Neural progenitor cell (in vitro differentiated cells): ENCODE measurements around the gene NTN5. TPM values are rescaled to one million over a fixed set of nuclear protein-coding genes. Genes with fewer than 3 reads are reported as not detected.

Experiments used
- DNase-seq: peaks from one replicate; pipeline ENCODE4 v3.0.0-alpha.2; 2016; ENCODE audit warnings: low spot score
- H2AFZ ChIP-seq: fragments of 200-600 bp; sonication (generic); replicated peaks from 2 replicates; pipeline ENCODE4 v1.6.1; 2016; ENCODE audit warnings: antibody characterized with exemption
- H3F3A ChIP-seq: fragments of 200-600 bp; sonication (generic); 2 replicates; pipeline ENCODE4 v1.6.1; 2016; ENCODE audit warnings: antibody characterized with exemption, low read depth
- H3K27ac ChIP-seq: fragments of 200-600 bp; sonication (generic); 2 replicates; pipeline ENCODE4 v1.5.1; 2016; ENCODE audit warnings: mild to moderate bottlenecking
- H3K27me3 ChIP-seq: fragments of 200-600 bp; sonication (generic); 2 replicates; pipeline ENCODE4 v1.6.1; 2016; ENCODE audit warnings: mild to moderate bottlenecking, moderate library complexity
- H3K36me3 ChIP-seq: fragments of 200-600 bp; sonication (generic); 2 replicates; pipeline ENCODE4 v1.5.1; 2016
- H3K4me1 ChIP-seq: fragments of 200-600 bp; sonication (generic); 2 replicates; pipeline ENCODE4 v1.6.1; 2016; ENCODE audit warnings: mixed run types
- H3K4me2 ChIP-seq: fragments of 200-600 bp; sonication (generic); 2 replicates; pipeline ENCODE4 v1.6.1; 2016
- H3K4me3 ChIP-seq: fragments of 200-600 bp; sonication (generic); 2 replicates; pipeline ENCODE4 v1.5.1; 2016
- H3K79me2 ChIP-seq: fragments of 200-600 bp; sonication (generic); 2 replicates; pipeline ENCODE4 v1.6.1; 2016; ENCODE audit warnings: low read depth
- H3K9ac ChIP-seq: fragments of 200-600 bp; sonication (generic); 2 replicates; pipeline ENCODE4 v1.6.1; 2016
- H3K9me3 ChIP-seq: fragments of 200-600 bp; sonication (generic); 2 replicates; pipeline ENCODE4 v1.5.1; 2016; ENCODE audit warnings: low read depth
- H4K20me1 ChIP-seq: fragments of 200-600 bp; sonication (generic); 2 replicates; pipeline ENCODE4 v1.6.1; 2016; ENCODE audit warnings: low read depth
- H3K27ac Mint-ChIP-seq: 3 replicates; pipeline ENCODE4 v1.8.0; 2021; ENCODE audit warnings: mixed read lengths
- H3K27me3 Mint-ChIP-seq: 2 replicates; pipeline ENCODE4 v1.8.0; 2022; ENCODE audit warnings: low read depth, mild to moderate bottlenecking, inconsistent platforms, moderate library complexity, mixed read lengths; ENCODE audit not compliant: insufficient read depth
- H3K36me3 Mint-ChIP-seq: 3 replicates; pipeline ENCODE4 v1.8.0; 2021; ENCODE audit warnings: mixed read lengths
- H3K4me1 Mint-ChIP-seq: 3 replicates; pipeline ENCODE4 v1.8.0; 2021; ENCODE audit warnings: mixed read lengths
- H3K4me3 Mint-ChIP-seq: 3 replicates; pipeline ENCODE4 v1.8.0; 2021; ENCODE audit warnings: mild to moderate bottlenecking, moderate library complexity, mixed read lengths
- H3K9me3 Mint-ChIP-seq: 3 replicates; pipeline ENCODE4 v1.8.0; 2020; ENCODE audit warnings: mixed read lengths
- EZH2 ChIP-seq: fragments of 200-600 bp; sonication (generic); IDR thresholded peaks from 2 replicates; pipeline ENCODE4 v1.6.1; 2017; ENCODE audit warnings: antibody characterized with exemption, mild to moderate bottlenecking, moderate library complexity
- EZH2phosphoT487 ChIP-seq: fragments of 200-600 bp; sonication (generic); IDR thresholded peaks from 2 replicates; pipeline ENCODE4 v1.6.1; 2017; ENCODE audit warnings: antibody characterized with exemption
- total RNA-seq: library from RNA; depleted of rRNA; stranded (reverse); fragments of >200 nt; gene quantifications from 2 replicates; pipeline ENCODE4 v1.2.3, GENCODE V29; 2015; ENCODE audit warnings: low replicate concordance
- TF ChIP-seq, protein P1 (sequence below): fragments of 200-600 bp; sonication (generic); IDR thresholded peaks from 2 replicates; pipeline ENCODE4 v1.5.1; 2017; ENCODE audit warnings: antibody characterized with exemption, mild to moderate bottlenecking

NTN5 gene
- total RNA-seq, 1 donor from 2014 or later: not detected

DNA sequence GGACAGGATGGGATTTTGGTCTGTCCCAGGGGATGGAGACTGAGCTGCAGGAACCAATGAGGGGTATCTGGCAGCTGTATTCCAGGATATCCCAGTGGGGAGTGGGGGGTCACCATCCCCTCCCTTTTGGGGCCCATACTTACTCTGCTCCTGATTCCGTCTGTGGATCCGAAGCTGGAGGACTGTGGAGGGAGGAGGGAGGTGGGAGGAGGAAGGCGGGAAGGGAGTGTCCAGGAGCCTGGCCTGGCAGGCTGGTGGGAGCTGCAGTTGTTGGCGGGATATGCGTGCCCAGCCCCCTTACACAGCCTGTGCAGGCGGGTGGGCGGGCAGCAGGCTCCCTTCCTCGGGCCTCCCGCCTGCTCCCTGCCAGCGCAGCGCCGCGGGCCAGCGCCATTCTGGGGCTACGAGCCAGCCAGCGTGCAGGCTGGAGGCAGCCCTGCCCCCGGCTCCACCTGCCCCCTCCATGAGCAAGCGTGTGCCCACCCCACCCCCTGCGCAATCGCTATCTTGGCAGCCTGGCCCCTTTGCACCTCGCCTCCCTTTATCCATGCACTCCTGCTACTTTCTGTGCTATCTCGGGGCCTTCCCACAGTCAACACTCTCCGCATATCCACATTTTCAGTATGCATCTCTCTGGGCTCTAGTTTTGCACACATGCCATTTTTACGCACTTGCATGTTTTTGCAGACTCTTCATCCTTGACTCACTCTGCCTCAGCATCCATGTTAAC is 43.9 kb upstream of the NTN5 start:
- H2AFZ ChIP-seq: peak overlapping the region; percentile 36
- TF ChIP-seq EZH2phosphoT487 (no peak), EZH2 (no peak)
- TF ChIP-seq, protein P1, sequence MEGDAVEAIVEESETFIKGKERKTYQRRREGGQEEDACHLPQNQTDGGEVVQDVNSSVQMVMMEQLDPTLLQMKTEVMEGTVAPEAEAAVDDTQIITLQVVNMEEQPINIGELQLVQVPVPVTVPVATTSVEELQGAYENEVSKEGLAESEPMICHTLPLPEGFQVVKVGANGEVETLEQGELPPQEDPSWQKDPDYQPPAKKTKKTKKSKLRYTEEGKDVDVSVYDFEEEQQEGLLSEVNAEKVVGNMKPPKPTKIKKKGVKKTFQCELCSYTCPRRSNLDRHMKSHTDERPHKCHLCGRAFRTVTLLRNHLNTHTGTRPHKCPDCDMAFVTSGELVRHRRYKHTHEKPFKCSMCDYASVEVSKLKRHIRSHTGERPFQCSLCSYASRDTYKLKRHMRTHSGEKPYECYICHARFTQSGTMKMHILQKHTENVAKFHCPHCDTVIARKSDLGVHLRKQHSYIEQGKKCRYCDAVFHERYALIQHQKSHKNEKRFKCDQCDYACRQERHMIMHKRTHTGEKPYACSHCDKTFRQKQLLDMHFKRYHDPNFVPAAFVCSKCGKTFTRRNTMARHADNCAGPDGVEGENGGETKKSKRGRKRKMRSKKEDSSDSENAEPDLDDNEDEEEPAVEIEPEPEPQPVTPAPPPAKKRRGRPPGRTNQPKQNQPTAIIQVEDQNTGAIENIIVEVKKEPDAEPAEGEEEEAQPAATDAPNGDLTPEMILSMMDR: no peak
- H3K9ac ChIP-seq: no peak overlapping the region
- Mint-ChIP-seq H3K9me3 (no peaks in the 10 kb centered on the region), H3K27me3 (peaks cover 8% of the 10 kb centered on the region), H3K4me3 (peak overlapping the region; percentile 69), H3K36me3 (no peaks in the 10 kb centered on the region), H3K4me1 (peaks cover 60% of the 10 kb centered on the region), H3K27ac (peak overlapping the region; percentile 14)
- peaks cover 18% of the 10 kb centered on the region for H3K4me1 ChIP-seq
- no peaks in the 10 kb centered on the region for H4K20me1 ChIP-seq
- no peak overlapping the region for H3K27ac ChIP-seq
- no peaks in the 10 kb centered on the region for H3K79me2 ChIP-seq
- H3K4me2 ChIP-seq: peak overlapping the region; percentile 61
- peaks cover 38% of the 10 kb centered on the region for H3F3A ChIP-seq
- no peaks in the 10 kb centered on the region for H3K27me3 ChIP-seq
- no peaks in the 10 kb centered on the region for H3K9me3 ChIP-seq
- DNase-seq: peak; percentile 63
- H3K4me3 ChIP-seq: no peak overlapping the region
- no peaks in the 10 kb centered on the region for H3K36me3 ChIP-seq

DNA sequence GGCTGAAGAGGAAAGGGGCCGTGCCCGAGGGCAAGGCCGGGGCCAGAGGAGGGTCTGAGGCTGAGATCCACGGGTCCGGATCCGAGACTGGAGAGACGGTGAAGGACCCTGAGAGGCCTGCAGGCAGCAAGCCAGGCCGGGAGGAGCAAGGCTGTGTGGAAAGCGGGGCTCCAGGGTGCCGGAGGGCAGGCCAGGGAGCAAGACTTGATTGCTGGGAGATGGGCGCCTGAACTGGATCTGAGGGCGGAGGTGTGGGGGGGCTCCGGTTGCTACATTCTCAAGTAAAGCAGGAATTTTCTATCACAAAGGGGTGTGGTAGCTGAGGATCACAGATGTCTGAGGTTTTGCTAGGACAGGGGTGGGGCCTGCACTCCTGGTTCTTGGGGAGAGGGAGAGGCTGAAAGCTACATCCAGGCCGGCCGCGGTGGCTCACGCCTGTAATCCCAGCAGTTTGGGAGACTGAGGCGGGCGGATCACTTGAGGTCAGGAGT is 42.9 kb upstream of the NTN5 start:
- no peak for DNase-seq
- no peak overlapping the region for H3K4me3 ChIP-seq
- H3K4me3 Mint-ChIP-seq: peak overlapping the region; percentile 79
- H3F3A ChIP-seq: peaks cover 42% of the 10 kb centered on the region
- H3K79me2 ChIP-seq: no peaks in the 10 kb centered on the region
- no peak overlapping the region for H3K27ac ChIP-seq
- no peak overlapping the region for H2AFZ ChIP-seq
- peaks cover 18% of the 10 kb centered on the region for H3K4me1 ChIP-seq
- peak overlapping the region; percentile 81 for H3K4me2 ChIP-seq
- H4K20me1 ChIP-seq: no peaks in the 10 kb centered on the region
- H3K9ac ChIP-seq: no peak overlapping the region
- H3K27ac Mint-ChIP-seq: peak overlapping the region; percentile 78
- H3K27me3 ChIP-seq: no peaks in the 10 kb centered on the region
- TF ChIP-seq EZH2phosphoT487: no peak
- no peak for TF ChIP-seq EZH2
- TF ChIP-seq, protein P1: no peak
- peaks cover 8% of the 10 kb centered on the region for H3K27me3 Mint-ChIP-seq
- no peaks in the 10 kb centered on the region for H3K36me3 ChIP-seq
- H3K9me3 Mint-ChIP-seq: no peaks in the 10 kb centered on the region
- H3K4me1 Mint-ChIP-seq: peaks cover 55% of the 10 kb centered on the region
- peaks cover 2% of the 10 kb centered on the region for H3K36me3 Mint-ChIP-seq
- no peaks in the 10 kb centered on the region for H3K9me3 ChIP-seq

DNA sequence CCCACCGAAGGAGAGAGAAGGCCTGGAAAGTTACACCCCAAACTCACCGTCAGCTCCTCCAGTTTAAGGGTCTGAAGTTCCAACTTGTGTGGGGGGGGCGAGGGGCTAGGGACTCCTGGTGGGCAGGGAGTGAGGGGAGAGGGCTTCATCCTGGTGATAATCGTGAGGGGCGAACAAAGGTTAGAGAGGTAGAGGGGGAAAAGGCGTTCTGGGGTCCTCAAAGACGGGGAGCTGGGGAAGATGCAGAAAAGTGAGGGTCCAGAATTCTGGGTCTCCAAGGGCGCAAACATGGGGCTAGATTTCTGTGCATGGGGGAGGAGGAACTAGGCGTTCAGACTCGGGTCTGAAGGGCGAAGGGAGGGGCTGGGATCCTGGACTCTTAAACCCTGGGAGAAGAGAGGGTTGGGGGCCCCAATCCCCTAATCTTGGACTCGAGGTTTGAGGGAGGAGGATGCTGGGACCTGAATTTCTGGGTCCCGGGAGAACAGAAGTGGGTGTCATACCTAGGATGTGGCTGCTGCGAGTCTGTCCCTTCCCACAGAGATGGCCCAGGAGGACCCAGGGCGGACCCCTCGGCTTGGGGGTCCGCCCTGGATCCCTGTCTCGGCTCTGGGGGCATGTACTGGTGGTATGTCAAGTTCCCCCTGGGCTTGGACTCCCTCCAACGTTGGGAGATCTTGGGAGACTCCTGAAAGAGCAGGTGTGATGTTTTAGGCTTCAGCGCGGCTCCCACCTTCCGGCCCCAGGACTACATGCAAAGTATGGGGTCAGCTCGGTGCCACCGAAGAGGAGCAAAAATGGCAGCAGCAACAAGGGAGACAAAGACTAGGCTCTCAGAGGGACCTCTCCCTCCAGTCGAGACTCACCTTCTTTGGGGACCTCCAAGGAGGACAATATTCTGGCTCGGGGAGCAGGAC is 42.2 kb upstream of the NTN5 start:
- Histone ChIP-seq H2AFZ (no peak overlapping the region), H3K4me2 (peak overlapping the region; percentile 81), H4K20me1 (no peaks in the 10 kb centered on the region), H3K9ac (peak overlapping the region; percentile 18), H3K4me3 (peak overlapping the region; percentile 52), H3K27ac (no peak overlapping the region), H3K36me3 (no peaks in the 10 kb centered on the region), H3K27me3 (no peaks in the 10 kb centered on the region), H3F3A (peaks cover 41% of the 10 kb centered on the region), H3K4me1 (peaks cover 18% of the 10 kb centered on the region), H3K9me3 (no peaks in the 10 kb centered on the region), H3K79me2 (no peaks in the 10 kb centered on the region)
- no peak for DNase-seq
- Mint-ChIP-seq H3K36me3 (peaks cover 2% of the 10 kb centered on the region), H3K9me3 (no peaks in the 10 kb centered on the region), H3K4me1 (peaks cover 47% of the 10 kb centered on the region), H3K27me3 (peaks cover 8% of the 10 kb centered on the region), H3K27ac (peak overlapping the region; percentile 79), H3K4me3 (peak overlapping the region; percentile 79)
- TF ChIP-seq, protein P1: no peak
